Activated CD4-positive, CD25-positive, alpha-beta regulatory T cell treated with anti-CD3 and anti-CD28 coated beads, Interleukin-2, amount 50 U/mL, for 24 hours (primary cell): ENCODE results near the gene HTR1B.

Source experiments
- ATAC-seq, 2 donors: fragments of 150-1000 bp; cut with Tn5 transposase; one replicate each; pipeline ENCODE4 v1.10.0; 2021; ENCODE audit warnings: mild to moderate bottlenecking in 1 of 2, moderate library complexity in 1 of 2

The HTR1B gene

GRCh38 chr6:77455271-77455670 is 8.0 kb downstream of the HTR1B start:
- no peak for ATAC-seq

GRCh38 chr6:77454386-77454785 is 8.9 kb downstream of the HTR1B start:
- ATAC-seq: no peak

GRCh38 chr6:77451466-77451865 is 11.8 kb downstream of the HTR1B start:
- no peak for ATAC-seq

- no peak for ATAC-seq
These were observed 12.4 kb downstream of the HTR1B start for GRCh38 chr6:77450924-77451323.

DNA sequence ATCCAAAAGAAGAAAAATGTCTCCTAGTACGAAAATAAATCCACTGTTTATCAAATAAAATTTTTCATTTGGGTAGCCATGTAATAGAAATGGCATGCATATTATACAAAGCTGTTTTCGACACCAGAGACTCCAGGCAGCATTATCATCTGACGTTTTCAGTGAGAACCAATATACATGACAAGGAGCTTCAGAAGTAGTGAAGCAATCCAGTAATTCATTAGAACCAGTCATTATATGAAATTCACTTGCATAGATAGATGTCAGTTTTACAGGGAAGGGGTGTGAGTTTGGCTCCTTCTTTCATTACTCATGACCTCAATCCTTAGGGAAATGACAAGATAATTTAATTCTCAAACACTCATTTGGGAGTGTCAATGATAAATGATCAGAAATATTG is 14.7 kb downstream of the HTR1B start:
- no peak for ATAC-seq

- ATAC-seq: no peak
These were observed 16.0 kb downstream of the HTR1B start for GRCh38 chr6:77447254-77447653.

DNA sequence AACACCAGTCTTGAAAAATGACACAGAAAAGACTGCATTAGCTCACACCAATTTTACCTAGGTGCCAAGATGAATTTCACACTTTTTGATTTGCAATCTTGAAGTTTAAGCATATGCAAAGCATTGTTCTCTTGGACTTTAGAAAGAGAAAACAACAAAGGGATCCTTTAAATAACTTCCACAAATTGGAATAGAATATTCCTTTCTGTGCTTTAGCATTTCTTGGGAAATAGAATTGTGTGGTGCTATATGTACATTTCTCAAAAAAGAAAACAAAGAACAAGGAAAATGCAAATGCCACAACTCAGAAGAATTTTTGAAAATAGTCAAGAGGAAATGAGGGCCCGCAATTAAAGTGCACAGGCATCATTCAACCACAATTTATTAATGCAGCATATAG is 17.0 kb downstream of the HTR1B start:
- ATAC-seq: no peak

DNA sequence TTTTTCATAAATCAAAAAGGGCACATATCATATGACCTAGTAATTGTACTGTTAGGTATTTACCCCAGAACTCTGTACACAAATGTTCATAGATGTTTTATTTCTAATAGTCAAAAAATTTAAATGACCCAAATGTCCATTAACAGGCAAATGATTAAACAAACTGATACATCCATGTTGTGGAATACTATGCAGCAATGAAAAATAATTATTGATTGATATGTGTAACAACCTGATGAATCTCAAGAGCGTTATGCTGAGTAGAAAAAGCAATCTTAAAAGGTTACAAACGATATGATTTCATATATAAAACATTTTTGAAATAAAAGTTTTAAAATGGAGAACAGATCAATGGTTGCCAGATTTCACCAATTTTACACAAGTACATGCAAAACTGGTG is 18.1 kb downstream of the HTR1B start:
- ATAC-seq: no peak

GRCh38 chr6:77440206-77440976 is 22.9 kb downstream of the HTR1B start:
- no peak for ATAC-seq

- no peak for ATAC-seq
These were observed 29.4 kb downstream of the HTR1B start for GRCh38 chr6:77433888-77434287.

- no peak for ATAC-seq
These were observed 32.8 kb downstream of the HTR1B start for GRCh38 chr6:77430504-77430903.

GRCh38 chr6:77425671-77426070 is 37.6 kb downstream of the HTR1B start:
- ATAC-seq: no peak

GRCh38 chr6:77425216-77425615 is 38.1 kb downstream of the HTR1B start:
- no peak for ATAC-seq

GRCh38 chr6:77424761-77425160 is 38.5 kb downstream of the HTR1B start:
- no peak for ATAC-seq

DNA sequence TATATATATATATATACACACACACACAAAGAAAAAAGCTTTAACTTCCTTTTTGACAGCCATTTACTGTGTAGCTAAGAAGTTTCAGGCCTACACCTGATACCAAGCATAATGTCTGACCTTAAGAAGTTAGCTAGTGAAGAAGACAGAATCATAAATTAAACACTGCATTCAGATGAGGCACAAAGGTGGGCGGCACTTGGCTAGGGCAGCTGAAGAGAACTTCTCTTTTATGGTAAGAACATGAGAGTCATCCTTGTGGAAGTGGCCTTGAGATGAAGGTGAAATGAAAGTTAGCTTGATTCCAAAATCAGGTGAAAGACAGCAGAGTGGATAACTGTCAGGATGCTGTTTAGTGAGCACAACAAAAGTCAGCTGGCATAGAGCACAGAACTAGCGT is 46.5 kb downstream of the HTR1B start:
- no peak for ATAC-seq

- no peak for ATAC-seq
These were observed 47.6 kb downstream of the HTR1B start for GRCh38 chr6:77415706-77416105.
